Measurements from ENCODE around the gene ZNF329. TPM values are rescaled to one million over a fixed set of nuclear protein-coding genes. Genes with fewer than 3 reads are reported as not detected.

ZNF329 gene
- total RNA-seq, 1 experiment from 2014 or later = 13.1 TPM

- TF ChIP-seq CTCF (conservative IDR thresholded peaks at IDR 0.05; ENCODE audit: low read depth, low read length) (no peak), EZH2 (IDR thresholded peaks at IDR 0.05; ENCODE audit: borderline replicate concordance, low read depth, low read length, poor library complexity, severe bottlenecking) (no peak)
- no TSS peak for BruUV-seq (replicated peaks)
- intact Hi-C loops (cut with micrococcal nuclease; ENCODE audit: unreplicated experiment) = no loop called here
- Histone ChIP-seq H3K4me1 (ENCODE audit: insufficient read depth, low read length, poor library complexity, severe bottlenecking) (no peaks in the 10 kb centered on the region), H3K27ac (ENCODE audit: low read depth, low read length, poor library complexity, severe bottlenecking) (no peak overlapping the region), H3K36me3 (ENCODE audit: insufficient read depth, low read length, poor library complexity, severe bottlenecking) (peaks cover 9% of the 10 kb centered on the region), H3K9me3 (ENCODE audit: low read depth, low read length, poor library complexity, severe bottlenecking) (peaks cover 44% of the 10 kb centered on the region), H3K27me3 (replicated peaks; ENCODE audit: insufficient read depth, low read depth, low read length, poor library complexity) (no peaks in the 10 kb centered on the region), H3K4me3 (ENCODE audit: low read depth, low read length, poor library complexity, severe bottlenecking) (no peak overlapping the region)
- ChIA-PET CTCF (no interaction called here), POLR2A (ENCODE audit: low non-redundant PET) (no interaction called here)
- DNase-seq (ENCODE audit: low spot score) = no peak
Observed at GRCh38 chr19:58084596-58085347, 65.8 kb downstream of the ZNF329 start.

DNA sequence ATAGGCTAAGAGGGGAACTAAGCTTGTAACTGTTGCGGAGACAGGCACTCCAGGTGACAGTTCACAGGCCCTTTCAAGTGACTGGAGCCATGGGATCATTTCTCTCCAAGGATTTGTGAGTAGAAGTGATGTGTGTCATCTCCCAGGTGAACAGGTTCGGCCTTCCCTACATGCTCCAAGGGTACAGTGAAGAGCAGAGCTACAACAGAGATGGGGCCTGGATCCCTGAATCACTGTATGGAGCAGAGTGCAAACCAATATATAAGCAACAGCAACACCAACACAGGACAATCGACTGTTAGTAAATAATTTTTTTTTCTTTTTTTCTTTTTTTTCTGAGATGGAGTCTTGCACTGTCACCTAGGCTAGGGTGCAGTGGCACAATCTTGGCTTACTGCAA lies 67.6 kb downstream of the ZNF329 start:
- Histone ChIP-seq H3K27ac (ENCODE audit: low read depth, low read length, poor library complexity, severe bottlenecking) (no peak overlapping the region), H3K9me3 (ENCODE audit: low read depth, low read length, poor library complexity, severe bottlenecking) (peaks cover 37% of the 10 kb centered on the region), H3K4me1 (ENCODE audit: insufficient read depth, low read length, poor library complexity, severe bottlenecking) (no peaks in the 10 kb centered on the region), H3K27me3 (replicated peaks; ENCODE audit: insufficient read depth, low read depth, low read length, poor library complexity) (no peaks in the 10 kb centered on the region), H3K36me3 (ENCODE audit: insufficient read depth, low read length, poor library complexity, severe bottlenecking) (peaks cover 9% of the 10 kb centered on the region), H3K4me3 (ENCODE audit: low read depth, low read length, poor library complexity, severe bottlenecking) (no peak overlapping the region)
- DNase-seq (ENCODE audit: low spot score) = no peak
- CTCF ChIA-PET = no interaction called here
- POLR2A ChIA-PET (ENCODE audit: low non-redundant PET) = no interaction called here
- intact Hi-C loops (cut with micrococcal nuclease; ENCODE audit: unreplicated experiment) = no loop called here
- BruUV-seq (replicated peaks) = no TSS peak
- TF ChIP-seq CTCF (conservative IDR thresholded peaks at IDR 0.05; ENCODE audit: low read depth, low read length) (no peak), EZH2 (IDR thresholded peaks at IDR 0.05; ENCODE audit: borderline replicate concordance, low read depth, low read length, poor library complexity, severe bottlenecking) (no peak)

DNA sequence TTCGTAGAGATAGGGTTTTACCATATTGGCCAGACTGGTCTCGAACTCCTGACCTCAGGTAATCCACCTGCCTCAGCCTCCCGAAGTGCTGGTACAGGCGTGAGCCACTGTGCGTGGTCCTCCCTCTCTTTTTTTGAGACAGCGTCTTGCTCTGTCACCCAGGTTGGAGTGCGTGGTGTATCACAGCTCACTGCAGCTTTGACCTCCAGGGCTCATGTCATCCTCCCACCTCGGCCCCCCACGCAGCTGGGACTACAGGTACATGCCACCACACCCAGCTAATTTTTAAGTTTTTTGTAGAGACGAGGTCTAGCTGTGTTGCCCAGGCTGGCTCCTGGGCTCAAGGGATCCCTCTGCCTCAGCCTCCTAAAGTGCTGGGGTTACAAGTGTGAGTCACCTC lies 70.8 kb downstream of the ZNF329 start:
- Histone ChIP-seq H3K4me3 (ENCODE audit: low read depth, low read length, poor library complexity, severe bottlenecking) (no peak overlapping the region), H3K27me3 (replicated peaks; ENCODE audit: insufficient read depth, low read depth, low read length, poor library complexity) (no peaks in the 10 kb centered on the region), H3K36me3 (ENCODE audit: insufficient read depth, low read length, poor library complexity, severe bottlenecking) (peaks cover 3% of the 10 kb centered on the region), H3K4me1 (ENCODE audit: insufficient read depth, low read length, poor library complexity, severe bottlenecking) (no peaks in the 10 kb centered on the region), H3K9me3 (ENCODE audit: low read depth, low read length, poor library complexity, severe bottlenecking) (peaks cover 17% of the 10 kb centered on the region), H3K27ac (ENCODE audit: low read depth, low read length, poor library complexity, severe bottlenecking) (no peak overlapping the region)
- DNase-seq (ENCODE audit: low spot score) = no peak
- ChIA-PET CTCF (no interaction called here), POLR2A (ENCODE audit: low non-redundant PET) (interaction anchor here (0.6 kb wide), 1 partner anchor 30 kb away, joined by 3 read pairs; no protein-coding TSS in a partner anchor)
- intact Hi-C loops (cut with micrococcal nuclease; ENCODE audit: unreplicated experiment) = no loop called here
- no TSS peak for BruUV-seq (replicated peaks)
- TF ChIP-seq CTCF (conservative IDR thresholded peaks at IDR 0.05; ENCODE audit: low read depth, low read length) (no peak), EZH2 (IDR thresholded peaks at IDR 0.05; ENCODE audit: borderline replicate concordance, low read depth, low read length, poor library complexity, severe bottlenecking) (no peak)

Other genes with a start within 250 kb of the ZNF329 start
- 14.1 and 17.4 TPM in 2 replicates for gene ZNF417, start 234.2 kb downstream of the ZNF329 start, total RNA-seq (2021)
- 16.9 and 22.9 TPM in 2 replicates for gene ZNF418, start 215.4 kb downstream of the ZNF329 start, total RNA-seq (2021)
- gene ZNF256, start 203.1 kb downstream of the ZNF329 start, total RNA-seq (2021) = 9.5 and 11.0 TPM in 2 replicates
- gene C19orf18, start 176.3 kb downstream of the ZNF329 start, total RNA-seq (2021) = 0.43 TPM in 1 of 2 replicates, not detected in the other
- gene ZNF606, start 148.0 kb downstream of the ZNF329 start, total RNA-seq (2021) = 16.7 and 17.8 TPM in 2 replicates
- gene ZSCAN1, start 116.8 kb downstream of the ZNF329 start, total RNA-seq (2021) = 1.4 and 2.8 TPM in 2 replicates
- gene ZNF135, start 91.5 kb downstream of the ZNF329 start, total RNA-seq (2021) = 7.0 and 8.2 TPM in 2 replicates
- gene ZSCAN18, start 52.6 kb downstream of the ZNF329 start, total RNA-seq (2021) = 26.1 and 38.4 TPM in 2 replicates
- gene ZNF274, start 32.3 kb upstream of the ZNF329 start, total RNA-seq (2021) = 25.0 and 27.4 TPM in 2 replicates
- 44.8 and 50.5 TPM in 2 replicates for gene ZNF544, start 78.1 kb upstream of the ZNF329 start, total RNA-seq (2021)
- gene ZNF8, start 128.2 kb upstream of the ZNF329 start, total RNA-seq (2021) = 11.9 and 12.5 TPM in 2 replicates
- gene ERVK3-1, start 154.6 kb upstream of the ZNF329 start, total RNA-seq (2021) = 57.8 and 77.1 TPM in 2 replicates
- 3.2 and 4.2 TPM in 2 replicates for gene ZSCAN22, start 176.2 kb upstream of the ZNF329 start, total RNA-seq (2021)
- 15.2 and 18.2 TPM in 2 replicates for gene A1BG, start 202.7 kb upstream of the ZNF329 start, total RNA-seq (2021)
- gene ZNF497, start 212.0 kb upstream of the ZNF329 start, total RNA-seq (2021) = 2.6 and 3.4 TPM in 2 replicates
- gene ZNF837, start 230.2 kb upstream of the ZNF329 start, total RNA-seq (2021) = 1.3 and 1.8 TPM in 2 replicates
- 1,249 and 1,257 TPM in 2 replicates for gene RPS5, start 236.5 kb upstream of the ZNF329 start, total RNA-seq (2021)
- 0.60 and 0.74 TPM in 2 replicates for gene RNF225, start 244.9 kb upstream of the ZNF329 start, total RNA-seq (2021)

Data from A673 (cell line).